Adrenal gland (tissue), 12 donors: Measurements from ENCODE around the gene COL18A1. TPM values are rescaled to one million over a fixed set of nuclear protein-coding genes. Genes with fewer than 3 reads are reported as not detected.

ENCODE experiments used
- DNase-seq, 7 donors: peaks; one replicate each; pipeline ENCODE4 v3.0.0-alpha.2; 2019 to 2020
- H3K27ac ChIP-seq, 5 donors: fragments of 200-600 bp; sonication (generic) in 4 of 5; 1 replicate in 3 of 5; 2 replicates in 2 of 5; pipeline versions ENCODE4 v1.5.1 to v1.8.0; 2016 to 2020; ENCODE audit warnings: mild to moderate bottlenecking in 1 of 5
- H3K27me3 ChIP-seq: fragments of 200-600 bp; 2 replicates; pipeline ENCODE4 v1.8.0; 2021
- H3K36me3 ChIP-seq, 2 donors: fragments of 200-600 bp; replicated peaks in 1 of 2; 1 replicate in 1 of 2; 2 replicates in 1 of 2; pipeline versions ENCODE4 v1.5.1 to v1.8.0; 2018 to 2022
- H3K4me1 ChIP-seq, 2 donors: fragments of 200-600 bp; replicated peaks in 1 of 2; 1 replicate in 1 of 2; 2 replicates in 1 of 2; pipeline versions ENCODE4 v1.5.1 to v1.8.0; 2018 to 2021
- H3K4me3 ChIP-seq, 4 donors: fragments of 200-600 bp; sonication (generic) in 3 of 4; one replicate each; pipeline ENCODE4 v1.5.1; 2016 to 2018
- H3K9me3 ChIP-seq, 3 donors: fragments of 200-600 bp; sonication (generic) in 1 of 3; replicated peaks in 1 of 3; 1 replicate in 2 of 3; 2 replicates in 1 of 3; pipeline versions ENCODE4 v1.5.1 to v1.8.0; 2016 to 2021
- CTCF ChIP-seq, 6 experiments: fragments of 450-650 bp in 4 of 6; fragments of 200-600 bp in 2 of 6; sonication (generic) in 1 of 6; IDR thresholded peaks; 1 replicate in 5 of 6; 2 replicates in 1 of 6; pipeline versions ENCODE4 v1.5.1 to v1.8.0; 2016 to 2021; ENCODE audit warnings: antibody characterized with exemption in 6 of 6, mild to moderate bottlenecking in 2 of 6, moderate library complexity in 1 of 6
- POLR2A ChIP-seq, 2 donors: fragments of 450-650 bp; IDR thresholded peaks; one replicate each; pipeline ENCODE4 v1.6.1; 2017; ENCODE audit warnings: antibody characterized with exemption in 2 of 2, mild to moderate bottlenecking in 2 of 2, moderate library complexity in 1 of 2
- WGBS, 4 donors: extraction: QIAGEN DNeasy Blood & Tissue Kit in 2 of 4; methylation state at CpG; one replicate each; pipeline versions ENCODE4 v1.1.5 to v1.1.7; 2013 to 2017; 5-methylcytosine and 5-hydroxymethylcytosine counted together
- intact Hi-C, 2 donors: fragments of 100-400 bp; cut with DNase I; formaldehyde crosslinking; loops; one replicate each; pipeline versions ENCODE4 v1.14.1 to v1.15.0; 2022 to 2023
- polyA plus RNA-seq, 3 donors: library from polyadenylated mRNA; stranded (reverse); fragments of 200-250 nt in 2 of 3; fragments of 350-450 nt in 1 of 3; fragmentation: Illumina TruSeq in 1 of 3; extraction: RNeasy Lipid Tissue Mini Kit (QIAGEN cat#74804) in 1 of 3; gene quantifications; one replicate each; pipeline ENCODE4 v1.2.3, GENCODE V29; 2013 to 2014
- total RNA-seq, 9 donors: library from RNA; depleted of rRNA in 4 of 9; stranded (reverse); fragments of >200 nt in 4 of 9; fragments of 120-200 nt in 1 of 9; fragmentation: NEBNext Ultra II Directional in 1 of 9; extraction: Animal tissue kit (Norgen Biotek cat#: 25700) in 1 of 9; gene quantifications; one replicate each; pipeline versions ENCODE4 v1.1.0 to v1.2.4, GENCODE V29; 2013 to 2023
- donor health status: healthy with polysubstance abuse.
- donor health status: Bipolar disorder and iron deficiency.
- donor health status: DM: yes; HTN: yes; CAD: no.
- donor health status: DM: no; HTN: no; CAD: no.
- donor health status: DM: no; HTN: no; CAD: no.
- donor health status: DM: yes; HTN: yes; CAD: no.

The COL18A1 gene
- total and polyA plus RNA-seq, 12 donors = 10.9 to 244 (median 141) TPM

- Histone ChIP-seq H3K36me3 (peaks cover 0 to 31% of the 10 kb centered on the region in 2 donors), H3K27me3 (no peaks in the 10 kb centered on the region), H3K27ac (no peak overlapping the region), H3K4me1 (no peaks in the 10 kb centered on the region), H3K4me3 (no peak overlapping the region), H3K9me3 (no peaks in the 10 kb centered on the region)
- DNase-seq = no peak
- WGBS, 4 donors = 91 to 100% (median 93%) methylated on average over 3 to 9 of the region's 9 CpGs
- intact Hi-C loops = no loop called here
- no peak for TF ChIP-seq POLR2A (IDR thresholded peaks at IDR 0.05)
- TF ChIP-seq CTCF (IDR thresholded peaks at IDR 0.05) = no peak
Observed at GRCh38 chr21:45491623-45492022, 86.7 kb downstream of the COL18A1 start.

- H3K36me3 ChIP-seq = peaks cover 0 to 43% of the 10 kb centered on the region in 2 donors
Observed at GRCh38 chr21:45492765-45493164, 87.8 kb downstream of the COL18A1 start.

GRCh38 chr21:45493401-45494001, 88.5 kb downstream of the COL18A1 start:
- Histone ChIP-seq H3K4me1 (no peaks in the 10 kb centered on the region), H3K27me3 (no peaks in the 10 kb centered on the region), H3K9me3 (no peaks in the 10 kb centered on the region), H3K27ac (no peak overlapping the region), H3K4me3 (no peak overlapping the region), H3K36me3 (peaks cover 0 to 43% of the 10 kb centered on the region in 2 donors)
- intact Hi-C loops = no loop called here
- TF ChIP-seq POLR2A (IDR thresholded peaks at IDR 0.05) (no peak), CTCF (IDR thresholded peaks at IDR 0.05) (no peak)
- no peak for DNase-seq
- WGBS, 4 donors = 91 to 96% (median 94%) methylated on average over 13 to 21 of the region's 21 CpGs

More at GRCh38 chr21:45492765-45493164, 87.8 kb downstream of the COL18A1 start:
- no peak for DNase-seq
- 90 to 100% (median 95%) methylated on average over 4 to 20 of the region's 20 CpGs for whole genome bisulfite sequencing, 4 donors
- intact Hi-C loops = no loop called here
- H3K9me3 ChIP-seq = no peaks in the 10 kb centered on the region
- H3K27ac ChIP-seq = no peak overlapping the region
- no peaks in the 10 kb centered on the region for H3K27me3 ChIP-seq
- TF ChIP-seq CTCF (IDR thresholded peaks at IDR 0.05) (no peak), POLR2A (IDR thresholded peaks at IDR 0.05) (no peak)
- H3K4me3 ChIP-seq = no peak overlapping the region
- H3K4me1 ChIP-seq = no peaks in the 10 kb centered on the region

- H3K36me3 ChIP-seq = peaks cover 0 to 51% of the 10 kb centered on the region in 2 donors
- WGBS, 4 donors = 80 to 96% (median 90%) methylated on average over 1 to 27 of the region's 27 CpGs
- no peak for TF ChIP-seq POLR2A (IDR thresholded peaks at IDR 0.05)
- TF ChIP-seq CTCF (IDR thresholded peaks at IDR 0.05) = no peak
Observed at GRCh38 chr21:45494135-45494850, 89.3 kb downstream of the COL18A1 start.

More at GRCh38 chr21:45494135-45494850, 89.3 kb downstream of the COL18A1 start:
- no peak for DNase-seq
- intact Hi-C loops = no loop called here
- no peak overlapping the region for H3K27ac ChIP-seq
- no peaks in the 10 kb centered on the region for H3K27me3 ChIP-seq
- H3K9me3 ChIP-seq = no peaks in the 10 kb centered on the region
- H3K4me1 ChIP-seq = no peaks in the 10 kb centered on the region
- H3K4me3 ChIP-seq = no peak overlapping the region
